GM03348 (cell line): ENCODE data around the gene EFCAB13.

Experiments
- DNase-seq: peaks from one replicate; pipeline ENCODE4 v3.0.0; 2012; ENCODE audit warnings: low spot score

Gene EFCAB13

GRCh38 chr17:47323382-47324223 lies at the start of gene EFCAB13:
TSS of gene EFCAB13 (plus strand) at chr17:47323955. CDS start at chr17:47328354, 4,399 bp downstream.
- peak; percentile 96 for DNase-seq

GRCh38 chr17:47274319-47275069 lies 49.3 kb upstream of the EFCAB13 start:
- DNase-seq = no peak

DNA sequence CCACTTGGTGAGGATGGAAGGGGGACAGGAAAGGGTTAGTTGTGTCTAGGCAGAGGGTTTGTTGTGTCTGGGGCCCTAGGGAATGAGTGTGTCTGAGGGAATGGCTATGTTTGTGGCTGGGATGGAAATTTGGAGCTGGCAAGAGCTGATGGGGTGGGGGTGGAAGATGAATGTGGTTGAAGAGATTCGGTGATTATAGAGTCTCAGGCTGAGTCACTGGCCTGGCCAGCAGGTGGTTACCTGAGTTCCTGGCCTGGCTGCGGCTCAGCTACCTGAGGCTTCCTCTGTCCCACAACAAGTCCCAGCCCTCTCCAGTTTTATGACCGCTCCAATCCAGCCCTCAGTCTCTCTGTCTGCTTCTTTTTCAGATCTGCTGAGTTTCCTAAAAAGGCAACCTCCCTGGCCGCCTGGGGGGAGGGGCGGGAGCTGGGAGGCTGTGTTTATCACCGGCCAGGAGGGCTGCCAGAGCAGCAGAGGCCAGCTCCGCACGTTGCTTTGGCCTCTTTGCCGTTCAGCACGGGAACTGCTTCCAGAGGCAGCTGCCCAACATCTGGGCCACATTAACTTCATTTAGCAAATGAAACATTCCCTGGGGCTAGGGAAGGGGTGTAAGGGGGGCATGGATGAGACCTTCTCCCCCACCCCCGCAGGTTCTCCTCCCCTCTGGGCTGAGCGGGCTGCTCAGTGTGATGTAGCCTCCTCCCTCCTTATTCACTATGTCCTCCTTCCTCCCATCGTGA lies 48.3 kb upstream of the EFCAB13 start:
- peak; percentile 85 for DNase-seq

GRCh38 chr17:47276444-47276843 lies 47.3 kb upstream of the EFCAB13 start:
- DNase-seq = no peak

- DNase-seq = peak; percentile 72
Observed at GRCh38 chr17:47276868-47277267, 46.9 kb upstream of the EFCAB13 start.

DNA sequence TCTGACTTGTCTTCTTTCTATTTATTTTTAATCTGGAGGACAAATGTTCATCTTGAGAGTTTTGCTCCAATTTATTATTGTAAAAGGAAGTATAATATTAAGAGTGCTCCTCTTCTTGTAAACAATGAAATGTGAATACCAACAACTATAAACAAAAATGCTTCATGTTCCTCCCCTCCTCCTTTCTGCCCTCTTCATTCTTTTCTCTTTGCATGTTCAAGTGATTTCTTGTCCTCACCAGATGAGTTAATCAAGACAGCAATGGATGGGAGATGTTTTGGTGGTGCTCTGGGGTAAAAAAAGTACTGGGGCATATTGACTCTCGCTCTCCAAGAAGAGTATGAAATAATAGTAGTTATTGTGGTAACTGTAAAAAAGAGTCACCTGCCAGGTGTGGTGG lies 45.8 kb upstream of the EFCAB13 start:
- DNase-seq = no peak

- no peak for DNase-seq
Observed at GRCh38 chr17:47278561-47278960, 45.2 kb upstream of the EFCAB13 start.

DNA sequence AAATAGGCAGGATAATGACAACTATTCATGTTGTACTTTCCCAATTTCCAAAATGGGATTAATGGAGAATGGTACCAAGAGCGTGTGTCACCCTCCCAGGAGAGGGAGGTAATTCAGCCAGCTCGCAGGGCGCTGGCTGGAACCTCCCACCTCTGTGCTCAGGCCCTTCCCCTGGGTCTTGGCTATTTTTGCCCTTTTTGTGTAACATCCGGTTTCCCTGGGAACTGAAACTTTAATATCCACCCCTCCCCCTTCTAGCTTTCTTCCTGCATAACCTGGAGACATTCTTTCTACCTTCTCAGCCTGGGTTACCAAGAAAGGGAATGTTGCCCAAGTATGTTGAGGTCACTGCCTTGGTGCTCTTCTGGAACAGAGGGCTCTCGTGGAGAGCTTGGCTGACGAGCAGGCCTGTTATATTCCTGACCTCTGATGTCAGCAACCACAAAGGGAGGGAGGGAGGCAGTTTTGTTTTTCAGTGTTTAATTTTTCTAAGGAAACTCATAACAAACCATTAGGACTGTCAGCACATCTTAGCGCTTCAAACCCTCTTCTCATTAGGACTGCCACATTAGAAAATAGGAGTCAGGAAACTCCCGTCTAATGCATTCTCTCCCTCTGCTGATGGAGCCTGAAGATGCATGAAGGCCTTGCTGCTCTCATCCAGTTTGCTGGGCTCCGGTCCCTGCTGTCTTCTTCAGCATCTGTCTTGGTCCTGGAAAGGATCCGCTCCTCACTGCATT lies 44.5 kb upstream of the EFCAB13 start:
- DNase-seq = peak; percentile 90

- DNase-seq = no peak
Observed at GRCh38 chr17:47280072-47280811, 43.5 kb upstream of the EFCAB13 start.

- no peak for DNase-seq
Observed at GRCh38 chr17:47281216-47281615, 42.5 kb upstream of the EFCAB13 start.

- DNase-seq = no peak
Observed at GRCh38 chr17:47285003-47285402, 38.8 kb upstream of the EFCAB13 start.

- no peak for DNase-seq
Observed at GRCh38 chr17:47286198-47286914, 37.4 kb upstream of the EFCAB13 start.

DNA sequence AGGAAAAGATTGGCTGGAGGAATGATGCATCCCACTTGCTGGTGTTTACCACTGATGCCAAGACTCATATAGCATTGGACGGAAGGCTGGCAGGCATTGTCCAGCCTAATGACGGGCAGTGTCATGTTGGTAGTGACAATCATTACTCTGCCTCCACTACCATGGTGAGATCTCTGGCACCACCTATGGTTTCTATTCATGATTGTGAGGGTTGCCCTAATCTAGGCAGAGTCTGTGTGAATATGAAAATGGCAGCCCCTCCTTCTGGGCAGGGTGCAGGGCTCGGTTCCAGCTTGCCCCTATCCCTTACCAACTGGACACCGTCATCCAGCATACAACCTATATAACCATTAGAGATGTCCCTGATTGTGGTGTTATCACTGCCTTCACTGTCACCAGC lies 36.7 kb upstream of the EFCAB13 start:
- no peak for DNase-seq

DNA sequence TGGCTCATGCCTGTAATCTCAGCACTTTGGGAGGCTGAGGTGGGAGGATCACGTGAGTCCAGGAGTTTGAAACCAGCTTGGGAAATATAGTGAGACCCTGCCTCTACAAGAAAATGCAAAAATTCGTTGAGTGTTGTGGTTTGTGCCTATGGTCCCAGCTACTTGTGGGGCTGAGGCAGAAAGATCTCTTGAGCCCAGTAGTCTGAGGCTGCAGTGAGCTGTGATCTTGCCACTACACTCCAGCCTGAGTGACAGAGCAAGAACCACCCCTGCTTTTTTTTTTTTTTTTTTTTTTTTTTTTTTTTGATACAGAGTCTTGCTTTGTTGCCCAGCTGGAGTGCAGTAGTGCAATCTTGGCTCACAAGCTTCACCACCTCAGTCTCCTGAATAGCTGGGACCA lies 36.1 kb upstream of the EFCAB13 start:
- DNase-seq = no peak

DNA sequence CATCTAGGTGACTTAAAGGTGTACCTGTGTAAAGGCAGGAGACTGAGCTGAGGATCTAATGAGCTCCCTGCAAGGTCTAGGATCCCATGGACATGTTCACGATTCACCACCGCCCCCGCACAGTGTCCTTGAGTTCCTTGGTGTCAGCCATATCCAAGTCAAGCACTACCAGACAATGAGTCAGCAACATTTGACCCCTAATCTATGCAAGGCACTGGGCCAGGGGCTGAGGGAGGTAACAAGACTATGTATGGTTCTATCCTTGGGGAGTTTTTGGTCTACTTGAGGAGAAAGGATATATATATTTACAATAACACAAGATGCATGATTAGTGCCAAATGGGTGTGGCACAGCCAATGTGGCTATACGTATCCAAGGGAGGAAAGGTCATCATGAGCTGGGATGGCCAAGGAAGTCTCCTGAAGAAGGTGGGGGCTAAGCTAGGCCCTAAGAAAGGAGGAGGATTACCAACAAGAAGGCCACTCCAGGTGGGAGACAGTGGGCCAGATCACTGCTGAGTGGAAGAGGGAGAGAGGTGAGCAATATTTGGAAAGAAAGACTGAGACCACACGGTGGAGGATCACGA lies 35.1 kb upstream of the EFCAB13 start:
- DNase-seq = no peak

DNA sequence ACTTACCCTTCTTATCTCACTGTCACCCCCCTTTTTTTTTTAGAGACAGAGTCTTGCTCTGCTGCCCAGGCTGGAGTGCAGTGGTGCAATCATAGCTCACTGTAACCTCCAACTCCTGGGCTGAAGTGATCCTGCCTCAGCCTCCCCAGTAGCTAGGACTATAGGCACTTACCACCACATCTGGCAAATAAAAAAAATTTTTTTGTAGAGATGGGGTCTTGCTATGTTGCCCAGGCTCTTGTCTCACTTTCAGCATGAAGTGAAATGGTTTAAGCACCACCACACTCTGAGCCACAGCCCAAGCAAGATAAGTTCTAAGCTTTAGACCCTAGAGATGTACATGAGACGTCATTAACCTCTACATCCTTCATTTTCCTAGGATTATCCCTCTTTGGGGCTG lies 34.5 kb upstream of the EFCAB13 start:
- DNase-seq = no peak

GRCh38 chr17:47290870-47291241 lies 32.9 kb upstream of the EFCAB13 start:
- DNase-seq = no peak

GRCh38 chr17:47291242-47291873 lies 32.4 kb upstream of the EFCAB13 start:
- no peak for DNase-seq

DNA sequence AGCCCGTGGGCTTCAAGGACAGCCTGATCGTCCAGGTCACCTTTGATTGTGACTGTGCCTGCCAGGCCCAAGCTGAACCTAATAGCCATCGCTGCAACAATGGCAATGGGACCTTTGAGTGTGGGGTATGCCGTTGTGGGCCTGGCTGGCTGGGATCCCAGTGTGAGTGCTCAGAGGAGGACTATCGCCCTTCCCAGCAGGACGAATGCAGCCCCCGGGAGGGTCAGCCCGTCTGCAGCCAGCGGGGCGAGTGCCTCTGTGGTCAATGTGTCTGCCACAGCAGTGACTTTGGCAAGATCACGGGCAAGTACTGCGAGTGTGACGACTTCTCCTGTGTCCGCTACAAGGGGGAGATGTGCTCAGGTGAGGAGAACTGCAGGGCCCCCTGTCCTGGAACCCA lies 31.5 kb upstream of the EFCAB13 start:
- DNase-seq = no peak
